Dedifferentiated amniotic fluid mesenchymal stem cell (primary cell): ENCODE data around the gene SPECC1.
"Not testable (repeated sequence)": the region's sequence is repeated elsewhere in the genome, so short reads cannot be mapped to it uniquely, and the experiment has no call there.

Experiments used
- DNase-seq: peaks from one replicate; pipeline ENCODE4 v3.0.0-alpha.2; 2016; ENCODE audit errors: extremely low spot score

The SPECC1 gene

DNA sequence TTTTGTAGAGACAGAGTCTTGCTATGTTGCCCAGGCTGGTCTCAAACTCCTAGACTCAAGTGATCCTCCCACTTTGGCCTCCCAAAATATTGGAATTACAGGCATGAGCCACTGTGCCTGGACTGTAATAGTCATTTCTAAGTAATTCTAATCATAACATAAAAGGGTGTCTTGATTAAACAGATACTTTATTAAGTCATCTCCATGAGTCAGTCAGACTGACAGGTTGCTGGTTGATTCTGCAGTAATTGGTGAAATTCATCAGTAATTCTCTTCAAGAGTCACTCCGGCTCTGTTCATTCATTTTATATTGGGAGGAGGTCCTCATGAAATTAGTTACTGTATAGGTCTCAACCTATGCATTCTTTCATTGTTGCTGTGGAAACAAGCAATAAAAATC is 85.6 kb downstream of the SPECC1 start:
- no peak for DNase-seq

GRCh38 chr17:20095336-20096080 is 86.3 kb downstream of the SPECC1 start:
- no peak for DNase-seq

- DNase-seq: no peak
Observed at GRCh38 chr17:20096430-20096829, 87.3 kb downstream of the SPECC1 start.

DNA sequence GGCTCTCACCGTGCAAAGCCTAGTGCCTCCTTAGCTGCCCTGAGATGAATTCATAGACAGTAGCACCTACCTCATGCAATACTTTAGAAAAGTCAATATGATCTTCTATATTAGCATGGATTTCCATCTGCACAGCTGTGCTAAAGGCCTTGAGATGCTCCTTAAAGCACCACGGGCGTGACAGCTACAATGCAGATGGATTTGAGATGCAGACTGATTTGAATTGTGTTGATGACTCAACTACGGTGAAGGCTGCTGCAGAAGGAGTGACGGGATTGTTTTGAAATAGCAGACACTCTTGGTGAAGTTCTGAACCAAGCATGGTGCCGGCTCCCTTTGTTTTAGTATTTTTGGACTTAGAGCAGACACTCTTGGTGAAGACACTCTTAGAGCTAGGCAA is 88.2 kb downstream of the SPECC1 start:
- no peak for DNase-seq

- no peak for DNase-seq
Observed at GRCh38 chr17:20098314-20098713, 89.2 kb downstream of the SPECC1 start.

GRCh38 chr17:20100806-20101205 is 91.6 kb downstream of the SPECC1 start:
- not testable (repeated sequence) for DNase-seq

DNA sequence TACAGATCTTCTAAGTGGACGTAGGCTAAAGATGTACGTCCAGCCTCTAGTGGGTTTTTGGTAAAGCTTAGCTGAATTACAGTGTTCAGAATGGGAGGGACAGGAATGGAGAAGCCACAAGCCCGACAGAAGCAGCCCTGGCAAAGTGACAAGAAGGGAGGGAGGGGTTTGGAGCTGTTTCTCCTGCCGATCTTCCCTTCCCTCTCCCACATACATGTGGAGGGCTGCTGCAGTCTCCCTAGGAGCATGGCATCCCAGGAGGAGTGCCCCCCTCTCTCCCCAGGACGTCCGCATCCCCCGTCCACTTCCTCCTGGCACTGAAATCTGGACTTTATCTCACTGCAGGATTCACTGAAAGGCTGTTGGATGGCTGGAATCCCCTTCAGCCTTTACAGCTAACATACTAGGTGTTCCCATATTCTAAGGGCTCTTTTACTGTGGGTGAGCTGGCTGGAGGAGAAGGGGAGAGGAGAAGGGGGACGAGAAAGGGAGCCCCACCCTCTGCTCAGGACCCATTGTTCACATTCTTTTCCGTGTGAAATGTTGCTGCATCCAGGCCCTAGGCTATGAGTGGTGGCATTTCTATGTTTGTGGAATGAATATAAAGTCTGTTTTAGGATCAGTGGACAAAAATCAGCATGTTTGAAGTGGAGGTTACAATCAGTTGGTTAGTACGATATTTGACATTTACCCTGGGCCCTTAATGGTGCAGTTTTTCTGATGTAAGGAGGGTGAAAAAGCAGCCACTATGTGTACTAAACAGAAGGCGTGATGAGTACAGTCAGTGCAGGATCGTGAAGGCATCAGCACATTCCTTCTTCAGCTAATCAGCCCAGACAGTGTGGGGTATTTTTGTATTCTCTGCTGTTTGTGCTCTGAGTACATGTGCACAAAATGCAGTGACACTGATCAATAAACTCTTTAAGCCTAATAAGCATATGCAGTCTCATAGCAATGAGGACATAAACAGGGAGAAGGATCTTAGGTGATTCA is 94.6 kb downstream of the SPECC1 start:
- no peak for DNase-seq

DNA sequence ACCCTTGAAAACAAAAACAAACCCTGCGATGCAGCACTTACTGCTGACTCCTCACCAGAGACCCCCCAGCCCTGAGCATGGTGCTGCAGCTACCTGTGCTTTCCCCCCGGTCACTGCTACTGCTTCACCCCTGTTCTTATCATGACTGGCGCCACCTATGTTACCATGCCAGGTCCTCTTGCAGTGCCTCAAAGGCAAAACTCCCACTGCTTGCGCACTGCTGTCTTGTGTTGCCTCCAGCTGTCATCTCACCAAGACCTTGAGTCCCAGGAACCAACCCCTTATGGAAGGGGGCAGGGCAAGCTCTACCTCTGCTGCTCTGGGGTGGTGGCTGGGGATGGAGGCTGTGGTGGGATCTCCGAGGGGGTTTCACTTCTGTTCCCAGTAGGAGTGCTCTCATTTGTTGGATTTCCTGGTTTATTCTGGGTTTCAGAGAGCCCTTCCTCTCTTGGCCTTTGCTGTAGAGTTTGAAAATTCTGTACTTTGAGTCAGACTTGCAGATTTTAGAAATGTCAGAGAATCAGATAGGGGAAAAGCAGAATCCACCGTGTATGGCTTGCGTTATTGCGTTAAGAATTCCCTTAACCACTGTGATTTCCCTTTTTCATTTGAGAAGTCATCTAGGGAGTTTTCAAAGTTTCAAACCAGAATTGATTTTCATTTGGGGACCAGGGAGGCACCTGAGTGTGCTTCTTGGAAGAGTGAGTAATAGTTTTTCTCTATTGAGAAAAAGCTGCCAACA is 96.6 kb downstream of the SPECC1 start:
- no peak for DNase-seq

DNA sequence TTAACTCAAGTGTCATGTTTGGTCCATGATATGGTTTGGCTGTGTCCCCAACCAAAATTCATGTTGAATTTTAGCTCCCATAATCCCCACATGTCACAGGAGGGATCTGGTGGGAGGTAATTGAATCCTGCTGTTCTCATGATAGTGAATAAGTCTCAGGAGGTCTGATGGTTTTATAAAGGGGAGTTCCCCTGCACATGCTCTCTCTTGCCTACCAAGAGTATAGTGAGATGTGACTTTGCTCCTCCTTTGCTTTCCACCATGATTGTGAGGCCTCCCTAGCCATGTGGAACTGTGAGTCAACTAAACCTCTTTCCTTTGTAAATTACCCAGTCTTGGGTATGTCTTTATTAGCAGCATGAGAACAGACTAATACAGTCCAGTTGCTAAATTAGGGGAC is 97.3 kb downstream of the SPECC1 start:
- not testable (repeated sequence) for DNase-seq

GRCh38 chr17:20109076-20109475 is 99.9 kb downstream of the SPECC1 start:
- no peak for DNase-seq

- no peak for DNase-seq
Observed at GRCh38 chr17:20111538-20111937, 102.4 kb downstream of the SPECC1 start.

DNA sequence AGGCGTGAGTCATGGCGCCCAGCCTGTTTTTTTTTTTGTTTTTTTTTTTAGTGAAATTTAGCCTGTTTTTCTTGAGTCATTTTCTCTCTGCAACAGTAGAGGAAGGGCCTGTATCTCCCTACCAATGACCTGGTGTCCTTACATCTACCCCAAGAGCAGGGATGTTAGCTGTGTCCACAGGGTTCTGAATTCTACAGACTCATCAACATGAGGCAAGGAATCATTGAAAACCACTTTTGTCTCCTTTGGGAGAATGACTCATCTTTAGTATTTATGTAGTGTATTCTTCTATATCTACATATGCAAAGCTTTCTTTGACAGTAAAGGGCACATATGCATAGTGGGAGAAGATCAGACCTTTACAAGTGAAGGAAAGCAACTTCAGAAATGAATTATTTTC is 105.3 kb downstream of the SPECC1 start:
- no peak for DNase-seq

GRCh38 chr17:20116683-20117309 is 107.6 kb downstream of the SPECC1 start:
- peak; percentile 47 for DNase-seq

- DNase-seq: no peak
Observed at GRCh38 chr17:20118280-20118679, 109.1 kb downstream of the SPECC1 start.

- DNase-seq: no peak
Observed at GRCh38 chr17:20120836-20121235, 111.7 kb downstream of the SPECC1 start.

GRCh38 chr17:20121359-20122253 is 112.4 kb downstream of the SPECC1 start:
- peak; percentile 36 for DNase-seq

GRCh38 chr17:20122254-20122879 is 113.2 kb downstream of the SPECC1 start:
- DNase-seq: no peak

DNA sequence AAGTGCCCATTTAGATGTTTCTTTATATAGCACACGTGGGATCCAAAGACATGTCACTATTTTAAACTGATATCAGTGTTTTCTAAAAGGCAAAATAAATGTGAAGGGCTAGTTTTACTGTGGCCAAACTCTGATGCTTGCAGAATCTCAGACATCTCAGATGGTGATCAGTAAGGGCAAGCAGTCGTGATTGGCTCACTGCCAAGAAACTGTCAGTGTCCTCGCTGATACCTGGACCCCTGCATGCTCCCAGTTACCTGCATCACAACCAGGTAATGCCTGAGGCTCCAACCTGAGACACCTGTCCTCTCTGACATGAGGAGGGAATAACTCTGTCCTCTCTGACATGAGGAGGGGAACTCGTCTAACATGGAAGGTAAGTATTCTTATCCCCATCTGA is 114.0 kb downstream of the SPECC1 start:
- DNase-seq: no peak

- DNase-seq: no peak
Observed at GRCh38 chr17:20125724-20126123, 116.6 kb downstream of the SPECC1 start.
